ENCODE results near the gene MINK1.
"Not testable (repeated sequence)": the region's sequence is repeated elsewhere in the genome, so short reads cannot be mapped to it uniquely, and the experiment has no call there.

Gene MINK1

GRCh38 chr17:4815043-4815675 lies 18.0 kb upstream of the MINK1 start:
- Histone ChIP-seq H3K9me3 (ENCODE audit: insufficient read depth, low read depth, low read length) (no peaks in the 10 kb centered on the region), H3K4me3 (ENCODE audit: low read length) (no peak overlapping the region), H3K27me3 (ENCODE audit: insufficient read depth, low read length) (no peaks in the 10 kb centered on the region), H3K36me3 (ENCODE audit: insufficient read depth, low read depth, low read length) (peaks cover 55% of the 10 kb centered on the region), H3K4me1 (ENCODE audit: insufficient read depth, low read length) (no peaks in the 10 kb centered on the region), H3K27ac (ENCODE audit: low read length) (no peak overlapping the region), H3K9ac (ENCODE audit: low read depth, low read length) (no peak overlapping the region)

GRCh38 chr17:4816826-4817225 lies 16.3 kb upstream of the MINK1 start:
- peaks cover 49% of the 10 kb centered on the region for H3K36me3 ChIP-seq (ENCODE audit: insufficient read depth, low read depth, low read length)
- H3K4me1 ChIP-seq (ENCODE audit: insufficient read depth, low read length) = no peaks in the 10 kb centered on the region
- H3K9ac ChIP-seq (ENCODE audit: low read depth, low read length) = no peak overlapping the region
- H3K27ac ChIP-seq (ENCODE audit: low read length) = no peak overlapping the region
- no peak overlapping the region for H3K4me3 ChIP-seq (ENCODE audit: low read length)
- no peaks in the 10 kb centered on the region for H3K9me3 ChIP-seq (ENCODE audit: insufficient read depth, low read depth, low read length)
- H3K27me3 ChIP-seq (ENCODE audit: insufficient read depth, low read length) = no peaks in the 10 kb centered on the region

GRCh38 chr17:4818276-4818675 lies 14.9 kb upstream of the MINK1 start:
- H3K4me3 ChIP-seq (ENCODE audit: low read length) = no peak overlapping the region
- no peaks in the 10 kb centered on the region for H3K4me1 ChIP-seq (ENCODE audit: insufficient read depth, low read length)
- H3K27me3 ChIP-seq (ENCODE audit: insufficient read depth, low read length) = no peaks in the 10 kb centered on the region
- H3K36me3 ChIP-seq (ENCODE audit: insufficient read depth, low read depth, low read length) = peaks cover 55% of the 10 kb centered on the region
- no peaks in the 10 kb centered on the region for H3K9me3 ChIP-seq (ENCODE audit: insufficient read depth, low read depth, low read length)
- no peak overlapping the region for H3K9ac ChIP-seq (ENCODE audit: low read depth, low read length)
- no peak overlapping the region for H3K27ac ChIP-seq (ENCODE audit: low read length)

- no peaks in the 10 kb centered on the region for H3K4me1 ChIP-seq (ENCODE audit: insufficient read depth, low read length)
- no peaks in the 10 kb centered on the region for H3K27me3 ChIP-seq (ENCODE audit: insufficient read depth, low read length)
- no peak overlapping the region for H3K27ac ChIP-seq (ENCODE audit: low read length)
- H3K9ac ChIP-seq (ENCODE audit: low read depth, low read length) = no peak overlapping the region
- peaks cover 34% of the 10 kb centered on the region; the same call in 1 of the 2 replicates for H3K36me3 ChIP-seq (ENCODE audit: insufficient read depth, low read depth, low read length)
- H3K9me3 ChIP-seq (ENCODE audit: insufficient read depth, low read depth, low read length) = no peaks in the 10 kb centered on the region
- H3K4me3 ChIP-seq (ENCODE audit: low read length) = no peak overlapping the region
Measured at GRCh38 chr17:4822835-4823234, 10.3 kb upstream of the MINK1 start.

- Histone ChIP-seq H3K36me3 (ENCODE audit: insufficient read depth, low read depth, low read length) (peaks cover 28% of the 10 kb centered on the region; the same call in 1 of the 2 replicates), H3K4me3 (ENCODE audit: low read length) (no peak overlapping the region), H3K4me1 (ENCODE audit: insufficient read depth, low read length) (no peaks in the 10 kb centered on the region), H3K27ac (ENCODE audit: low read length) (no peak overlapping the region), H3K27me3 (ENCODE audit: insufficient read depth, low read length) (no peaks in the 10 kb centered on the region), H3K9ac (ENCODE audit: low read depth, low read length) (no peak overlapping the region), H3K9me3 (ENCODE audit: insufficient read depth, low read depth, low read length) (no peaks in the 10 kb centered on the region)
Measured at GRCh38 chr17:4823373-4824089, 9.6 kb upstream of the MINK1 start.

GRCh38 chr17:4827399-4827798 lies 5.7 kb upstream of the MINK1 start:
- 0 out of 2 replicates have a peak, but pooled peaks cover 10% of the 10 kb centered on the region for H3K36me3 ChIP-seq (ENCODE audit: insufficient read depth, low read depth, low read length)
- H3K27me3 ChIP-seq (ENCODE audit: insufficient read depth, low read length) = no peaks in the 10 kb centered on the region

GRCh38 chr17:4832829-4833177 lies 337 bp upstream of the MINK1 start:
- peak overlapping the region; percentile 75 for H3K4me3 ChIP-seq (ENCODE audit: low read length)

More at GRCh38 chr17:4827399-4827798, 5.7 kb upstream of the MINK1 start:
- H3K4me1 ChIP-seq (ENCODE audit: insufficient read depth, low read length) = no peaks in the 10 kb centered on the region
- no peak overlapping the region for H3K27ac ChIP-seq (ENCODE audit: low read length)
- H3K9ac ChIP-seq (ENCODE audit: low read depth, low read length) = no peak overlapping the region
- H3K9me3 ChIP-seq (ENCODE audit: insufficient read depth, low read depth, low read length) = no peaks in the 10 kb centered on the region
- H3K4me3 ChIP-seq (ENCODE audit: low read length) = no peak overlapping the region

GRCh38 chr17:4833941-4834680 lies 971 bp downstream of the MINK1 start:
- Histone ChIP-seq H3K9ac (ENCODE audit: low read depth, low read length) (peak overlapping the region; percentile 69; the same call in 1 of the 2 replicates), H3K36me3 (ENCODE audit: insufficient read depth, low read depth, low read length) (peaks cover 7% of the 10 kb centered on the region; the same call in 1 of the 2 replicates), H3K4me1 (ENCODE audit: insufficient read depth, low read length) (no peaks in the 10 kb centered on the region; the same call in 1 of the 2 replicates), H3K4me3 (ENCODE audit: low read length) (peak overlapping the region; percentile 75), H3K9me3 (ENCODE audit: insufficient read depth, low read depth, low read length) (no peaks in the 10 kb centered on the region), H3K27me3 (ENCODE audit: insufficient read depth, low read length) (no peaks in the 10 kb centered on the region), H3K27ac (ENCODE audit: low read length) (peak overlapping the region; percentile 35)

More at GRCh38 chr17:4832829-4833177, 337 bp upstream of the MINK1 start:
- not testable (repeated sequence) for H3K36me3 ChIP-seq (ENCODE audit: insufficient read depth, low read depth, low read length); H3K27ac ChIP-seq (ENCODE audit: low read length); H3K4me1 ChIP-seq (ENCODE audit: insufficient read depth, low read length); H3K27me3 ChIP-seq (ENCODE audit: insufficient read depth, low read length); H3K9me3 ChIP-seq (ENCODE audit: insufficient read depth, low read depth, low read length)
- H3K9ac ChIP-seq (ENCODE audit: low read depth, low read length) = peak overlapping the region; percentile 69; the same call in 1 of the 2 replicates

GRCh38 chr17:4834681-4835020 lies 1.5 kb downstream of the MINK1 start:
- no peaks in the 10 kb centered on the region; the same call in 1 of the 2 replicates for H3K4me1 ChIP-seq (ENCODE audit: insufficient read depth, low read length)
- H3K27me3 ChIP-seq (ENCODE audit: insufficient read depth, low read length) = no peaks in the 10 kb centered on the region
- H3K4me3 ChIP-seq (ENCODE audit: low read length) = peak overlapping the region; percentile 75
- peak overlapping the region; percentile 69; the same call in 1 of the 2 replicates for H3K9ac ChIP-seq (ENCODE audit: low read depth, low read length)
- no peak overlapping the region for H3K27ac ChIP-seq (ENCODE audit: low read length)
- no peaks in the 10 kb centered on the region for H3K9me3 ChIP-seq (ENCODE audit: insufficient read depth, low read depth, low read length)
- H3K36me3 ChIP-seq (ENCODE audit: insufficient read depth, low read depth, low read length) = peaks cover 7% of the 10 kb centered on the region; the same call in 1 of the 2 replicates

- no peak overlapping the region for H3K4me3 ChIP-seq (ENCODE audit: low read length)
- peaks cover 7% of the 10 kb centered on the region; the same call in 1 of the 2 replicates for H3K36me3 ChIP-seq (ENCODE audit: insufficient read depth, low read depth, low read length)
- H3K9me3 ChIP-seq (ENCODE audit: insufficient read depth, low read depth, low read length) = no peaks in the 10 kb centered on the region
- H3K4me1 ChIP-seq (ENCODE audit: insufficient read depth, low read length) = no peaks in the 10 kb centered on the region; the same call in 1 of the 2 replicates
- no peak overlapping the region for H3K27ac ChIP-seq (ENCODE audit: low read length)
- H3K27me3 ChIP-seq (ENCODE audit: insufficient read depth, low read length) = no peaks in the 10 kb centered on the region
- no peak overlapping the region for H3K9ac ChIP-seq (ENCODE audit: low read depth, low read length)
Measured at GRCh38 chr17:4836221-4836620, 3.1 kb downstream of the MINK1 start.

- Histone ChIP-seq H3K9me3 (ENCODE audit: insufficient read depth, low read depth, low read length) (no peaks in the 10 kb centered on the region), H3K4me3 (ENCODE audit: low read length) (no peak overlapping the region), H3K9ac (ENCODE audit: low read depth, low read length) (no peak overlapping the region), H3K27me3 (ENCODE audit: insufficient read depth, low read length) (no peaks in the 10 kb centered on the region), H3K4me1 (ENCODE audit: insufficient read depth, low read length) (no peaks in the 10 kb centered on the region; the same call in 1 of the 2 replicates), H3K27ac (ENCODE audit: low read length) (no peak overlapping the region), H3K36me3 (ENCODE audit: insufficient read depth, low read depth, low read length) (peaks cover 7% of the 10 kb centered on the region; the same call in 1 of the 2 replicates)
Measured at GRCh38 chr17:4837471-4838308, 4.5 kb downstream of the MINK1 start.
